Measurements from ENCODE around the gene GRK5. TPM values are rescaled to one million over a fixed set of nuclear protein-coding genes. Genes with fewer than 3 reads are reported as not detected.

The GRK5 gene
- total RNA-seq, 1 experiment from 2014 or later: 4.5 TPM

GRCh38 chr10:119441921-119442757, 234.8 kb downstream of the GRK5 start:
- no peak overlapping the region for H3K9ac ChIP-seq (ENCODE audit: low read length)
- no peaks in the 10 kb centered on the region for H3K27me3 ChIP-seq (ENCODE audit: low read length)
- ATAC-seq: no peak
- H3K4me2 ChIP-seq (ENCODE audit: low read length): no peak overlapping the region
- no TSS peak for BruUV-seq (replicated peaks)
- no peaks in the 10 kb centered on the region for H3K9me3 ChIP-seq (ENCODE audit: low read length)
- ChIA-PET POLR2A (ENCODE audit: unreplicated experiment) (no interaction called here), CTCF (no interaction called here)
- intact Hi-C loops (cut with micrococcal nuclease): no loop called here
- no peak overlapping the region for H3K27ac ChIP-seq (ENCODE audit: low read length)
- no peaks in the 10 kb centered on the region for H3K4me1 ChIP-seq (ENCODE audit: insufficient read depth, low read length)
- H4K20me1 ChIP-seq (ENCODE audit: low read length): no peaks in the 10 kb centered on the region
- no peaks in the 10 kb centered on the region for H3K79me2 ChIP-seq (ENCODE audit: low read length)
- H3F3A ChIP-seq (ENCODE audit: low read length, unreplicated experiment): no peaks in the 10 kb centered on the region
- H2AFZ ChIP-seq (ENCODE audit: low read length): no peak overlapping the region
- H3K9me2 ChIP-seq (replicated peaks; ENCODE audit: low read length): no peaks in the 10 kb centered on the region
- no peak for DNase-seq
- H3K36me3 ChIP-seq (ENCODE audit: low read depth, low read length): no peaks in the 10 kb centered on the region
- no peak overlapping the region for H3K4me3 ChIP-seq (ENCODE audit: low read length)
- TF ChIP-seq EZH2 (IDR thresholded peaks at IDR 0.05; ENCODE audit: low read length, unreplicated experiment) (no peak), EZH2phosphoT487 (IDR thresholded peaks at IDR 0.05; ENCODE audit: borderline replicate concordance, low read length) (no peak), CTCF (conservative IDR thresholded peaks at IDR 0.05; ENCODE audit: low read depth, low read length) (no peak)

- Histone ChIP-seq H2AFZ (ENCODE audit: low read length) (no peak overlapping the region), H3K4me1 (ENCODE audit: insufficient read depth, low read length) (no peaks in the 10 kb centered on the region), H3K9me3 (ENCODE audit: low read length) (no peaks in the 10 kb centered on the region), H3K4me3 (ENCODE audit: low read length) (no peak overlapping the region), H3F3A (ENCODE audit: low read length, unreplicated experiment) (no peaks in the 10 kb centered on the region), H3K9me2 (replicated peaks; ENCODE audit: low read length) (no peaks in the 10 kb centered on the region), H4K20me1 (ENCODE audit: low read length) (no peaks in the 10 kb centered on the region), H3K4me2 (ENCODE audit: low read length) (no peak overlapping the region), H3K27ac (ENCODE audit: low read length) (no peak overlapping the region), H3K27me3 (ENCODE audit: low read length) (no peaks in the 10 kb centered on the region), H3K36me3 (ENCODE audit: low read depth, low read length) (no peaks in the 10 kb centered on the region), H3K79me2 (ENCODE audit: low read length) (no peaks in the 10 kb centered on the region), H3K9ac (ENCODE audit: low read length) (no peak overlapping the region)
- DNase-seq (no peak), ATAC-seq (no peak)
- intact Hi-C loops (cut with micrococcal nuclease): no loop called here
- ChIA-PET POLR2A (ENCODE audit: unreplicated experiment) (no interaction called here), CTCF (interaction anchor here (1.5 kb wide), 1 partner anchor 47 kb away, joined by 4 read pairs; no protein-coding TSS in a partner anchor)
- TF ChIP-seq EZH2 (IDR thresholded peaks at IDR 0.05; ENCODE audit: low read length, unreplicated experiment) (no peak), EZH2phosphoT487 (IDR thresholded peaks at IDR 0.05; ENCODE audit: borderline replicate concordance, low read length) (no peak), CTCF (conservative IDR thresholded peaks at IDR 0.05; ENCODE audit: low read depth, low read length) (no peak)
- BruUV-seq (replicated peaks): no TSS peak
Observed at GRCh38 chr10:119442758-119443060, 235.3 kb downstream of the GRK5 start.

- no TSS peak for BruUV-seq (replicated peaks)
- Histone ChIP-seq H3K36me3 (ENCODE audit: low read depth, low read length) (no peaks in the 10 kb centered on the region), H3K4me1 (ENCODE audit: insufficient read depth, low read length) (no peaks in the 10 kb centered on the region), H3F3A (ENCODE audit: low read length, unreplicated experiment) (no peaks in the 10 kb centered on the region), H2AFZ (ENCODE audit: low read length) (no peak overlapping the region), H3K27me3 (ENCODE audit: low read length) (no peaks in the 10 kb centered on the region), H3K27ac (ENCODE audit: low read length) (no peak overlapping the region), H4K20me1 (ENCODE audit: low read length) (no peaks in the 10 kb centered on the region), H3K79me2 (ENCODE audit: low read length) (no peaks in the 10 kb centered on the region), H3K9me2 (replicated peaks; ENCODE audit: low read length) (no peaks in the 10 kb centered on the region), H3K4me2 (ENCODE audit: low read length) (no peak overlapping the region), H3K9me3 (ENCODE audit: low read length) (no peaks in the 10 kb centered on the region), H3K4me3 (ENCODE audit: low read length) (no peak overlapping the region), H3K9ac (ENCODE audit: low read length) (no peak overlapping the region)
- ChIA-PET POLR2A (ENCODE audit: unreplicated experiment) (no interaction called here), CTCF (interaction anchor here (1.5 kb wide), 1 partner anchor 46 kb away, joined by 4 read pairs; no protein-coding TSS in a partner anchor)
- ATAC-seq: no peak
- intact Hi-C loops (cut with micrococcal nuclease): no loop called here
- no peak for TF ChIP-seq CTCF (conservative IDR thresholded peaks at IDR 0.05; ENCODE audit: low read depth, low read length)
- no peak for TF ChIP-seq EZH2phosphoT487 (IDR thresholded peaks at IDR 0.05; ENCODE audit: borderline replicate concordance, low read length)
- no peak for TF ChIP-seq EZH2 (IDR thresholded peaks at IDR 0.05; ENCODE audit: low read length, unreplicated experiment)
- DNase-seq: no peak
Observed at GRCh38 chr10:119443441-119443840, 236.1 kb downstream of the GRK5 start.
